Fibroblast of lung (primary cell): Measurements from ENCODE around the gene TSR3.

Experiments used
- EZH2 ChIP-seq: IDR thresholded peaks from 2 replicates; pipeline ENCODE4 v1.5.1; 2012; ENCODE audit warnings: low read length, control low read depth, mild to moderate bottlenecking; ENCODE audit errors: missing control alignments
- TF ChIP-seq, protein P1 (sequence below), 2 donors: IDR thresholded peaks in 1 of 2; conservative IDR thresholded peaks in 1 of 2; 1 replicate in 1 of 2; 2 replicates in 1 of 2; pipeline ENCODE4 v1.5.1; 2011 to 2012; ENCODE audit warnings: low read length in 2 of 2, control low read depth in 1 of 2, inconsistent platforms in 1 of 2, low read depth in 1 of 2, mild to moderate bottlenecking in 1 of 2

DNA sequence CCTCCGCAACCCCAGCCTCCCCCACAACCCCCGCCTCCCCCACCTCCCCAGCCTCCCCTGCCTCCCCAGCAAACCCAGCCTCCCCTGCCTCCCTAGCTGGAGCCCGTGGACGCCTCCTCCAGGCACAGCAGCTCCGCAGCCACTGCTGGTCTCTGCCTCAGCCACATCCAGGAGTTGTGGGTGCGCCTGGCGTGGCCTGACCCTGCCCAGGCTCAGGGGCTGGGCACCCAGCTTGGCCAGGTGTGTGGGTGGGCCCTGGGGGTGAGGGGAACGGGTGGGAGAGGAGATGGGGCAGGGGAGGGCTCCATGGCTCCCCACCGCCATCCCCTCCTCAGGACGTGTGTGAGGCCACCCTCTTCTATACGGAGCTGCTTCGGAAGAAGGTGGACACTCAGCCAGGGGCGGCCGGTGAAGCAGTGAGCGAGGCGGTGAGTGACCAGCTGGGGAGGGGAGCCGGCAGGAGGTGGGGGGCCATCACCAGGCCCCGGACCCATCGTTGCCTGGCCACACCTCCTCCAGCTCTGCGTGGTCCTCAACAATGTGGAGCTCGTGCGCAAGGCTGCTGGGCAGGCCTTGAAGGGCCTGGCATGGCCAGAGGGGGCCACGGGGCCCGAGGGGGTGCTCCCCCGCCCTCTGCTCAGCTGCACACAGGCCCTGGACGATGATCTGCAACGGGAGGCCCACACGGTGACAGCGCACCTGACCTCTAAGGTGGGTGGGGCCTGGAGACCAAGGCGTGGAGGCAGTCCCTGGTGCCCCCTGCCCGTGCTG, 5.8 kb downstream of the TSR3 start:
- TF ChIP-seq, protein P1, sequence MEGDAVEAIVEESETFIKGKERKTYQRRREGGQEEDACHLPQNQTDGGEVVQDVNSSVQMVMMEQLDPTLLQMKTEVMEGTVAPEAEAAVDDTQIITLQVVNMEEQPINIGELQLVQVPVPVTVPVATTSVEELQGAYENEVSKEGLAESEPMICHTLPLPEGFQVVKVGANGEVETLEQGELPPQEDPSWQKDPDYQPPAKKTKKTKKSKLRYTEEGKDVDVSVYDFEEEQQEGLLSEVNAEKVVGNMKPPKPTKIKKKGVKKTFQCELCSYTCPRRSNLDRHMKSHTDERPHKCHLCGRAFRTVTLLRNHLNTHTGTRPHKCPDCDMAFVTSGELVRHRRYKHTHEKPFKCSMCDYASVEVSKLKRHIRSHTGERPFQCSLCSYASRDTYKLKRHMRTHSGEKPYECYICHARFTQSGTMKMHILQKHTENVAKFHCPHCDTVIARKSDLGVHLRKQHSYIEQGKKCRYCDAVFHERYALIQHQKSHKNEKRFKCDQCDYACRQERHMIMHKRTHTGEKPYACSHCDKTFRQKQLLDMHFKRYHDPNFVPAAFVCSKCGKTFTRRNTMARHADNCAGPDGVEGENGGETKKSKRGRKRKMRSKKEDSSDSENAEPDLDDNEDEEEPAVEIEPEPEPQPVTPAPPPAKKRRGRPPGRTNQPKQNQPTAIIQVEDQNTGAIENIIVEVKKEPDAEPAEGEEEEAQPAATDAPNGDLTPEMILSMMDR (conservative IDR thresholded peaks at IDR 0.05 in 1 of 2, IDR thresholded peaks at IDR 0.05 in 1 of 2; ENCODE audit: low read depth in 1 of 2, low read length in 2 of 2) = no peak
- no peak for TF ChIP-seq EZH2
